Activated T-helper 2 cell treated with anti-CD3 and anti-CD28 coated beads, Interferon-gamma antibody, Interleukin-2, Interleukin-4, amounts not matched to agents 10 μg/mL and 5 μg/mL and 100 μg/mL, durations not matched to agents 14 hours and 24 hours and 36 hours (primary cell): Measurements from ENCODE around the gene SEC61G. TPM values are rescaled to one million over a fixed set of nuclear protein-coding genes. Genes with fewer than 3 reads are reported as not detected.

ENCODE experiments used
- DNase-seq: peaks from one replicate; pipeline ENCODE4 v3.0.0; 2021; ENCODE audit warnings: low spot score
- H3K27ac Mint-ChIP-seq: one replicate; pipeline ENCODE4 v1.8.0; 2021; ENCODE audit warnings: mixed read lengths
- H3K27me3 Mint-ChIP-seq: one replicate; pipeline ENCODE4 v1.8.0; 2021; ENCODE audit warnings: low read depth, mixed read lengths
- H3K36me3 Mint-ChIP-seq: one replicate; pipeline ENCODE4 v1.8.0; 2021; ENCODE audit warnings: low read depth, mixed read lengths
- H3K4me1 Mint-ChIP-seq: one replicate; pipeline ENCODE4 v1.8.0; 2021; ENCODE audit warnings: low read depth, mixed read lengths
- H3K4me3 Mint-ChIP-seq: one replicate; pipeline ENCODE4 v1.8.0; 2021; ENCODE audit warnings: low read depth, mild to moderate bottlenecking, moderate library complexity, mixed read lengths
- H3K9me3 Mint-ChIP-seq: one replicate; pipeline ENCODE4 v1.8.0; 2021; ENCODE audit warnings: mixed read lengths
- intact Hi-C: fragments of 100-400 bp; cut with micrococcal nuclease; formaldehyde crosslinking; loops from one replicate; pipeline ENCODE4 v1.15.1; 2023
- total RNA-seq: library from RNA; stranded (reverse); gene quantifications from 2 replicates; pipeline ENCODE4 v1.2.3, GENCODE V29; 2022

The SEC61G gene
- total RNA-seq, result 194 and 200 TPM in 2 replicates

DNA sequence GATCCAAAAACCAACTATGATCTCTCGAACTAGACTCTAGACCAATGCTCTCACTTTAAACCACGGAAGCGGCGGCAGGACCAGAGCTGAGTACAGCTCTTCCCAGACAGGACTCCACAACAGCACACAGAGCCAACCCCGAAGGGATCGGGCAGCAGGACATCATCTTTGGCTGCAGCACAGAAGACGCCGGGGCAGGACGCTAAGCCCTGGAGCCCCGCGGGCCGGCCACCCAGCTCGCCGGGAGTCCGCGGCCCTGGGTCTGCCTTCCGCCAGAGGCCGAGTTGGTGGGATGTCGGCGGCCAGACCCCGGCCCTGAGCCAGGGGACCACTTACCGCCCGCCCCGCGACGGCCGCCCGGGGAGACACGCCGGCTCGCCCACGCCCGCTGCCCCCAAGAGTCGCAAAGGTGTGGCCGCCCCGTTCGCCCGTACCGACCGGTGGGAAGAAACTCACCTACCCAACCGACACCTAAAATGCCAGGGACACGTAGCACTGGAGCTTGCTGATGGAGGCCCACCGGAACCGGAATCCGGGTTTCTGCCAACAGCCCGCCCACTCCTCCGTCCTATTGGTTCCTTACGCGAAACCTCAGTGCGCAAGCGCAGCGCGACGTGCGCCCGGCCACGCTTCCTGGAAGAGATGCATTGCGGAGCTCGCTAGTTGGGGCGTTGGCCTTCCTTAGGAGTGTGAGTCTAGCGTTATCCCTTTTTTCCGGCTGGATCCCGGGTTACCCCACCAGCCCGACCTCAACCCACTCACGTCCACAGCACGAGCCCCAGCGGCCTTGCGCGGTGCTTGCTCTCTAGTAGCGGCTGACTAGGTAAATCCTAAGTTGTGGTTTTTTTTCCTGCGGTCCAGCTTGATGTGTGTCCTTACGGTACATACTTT lies at the start of gene SEC61G:
Gene SEC61G (minus strand): TSS at position 510 of the 891 bp plus-strand sequence. CDS start 1,623 bp downstream, outside the sequence.
- intact Hi-C loops, result loop anchor here (1.0 to 5.0 kb wide), 7 partner anchors 14 to 1347 kb away; partner anchors contain the start of genes CHCHD2, LANCL2 and ZNF713
- Mint-ChIP-seq H3K27ac (peak within 1 kb of the TSS; percentile 97), H3K36me3 (peaks cover 40% of the 10 kb centered on the region), H3K4me1 (peaks cover 32% of the 10 kb centered on the region), H3K4me3 (peak within 1 kb of the TSS; percentile 100), H3K27me3 (peaks cover 19% of the 10 kb centered on the region), H3K9me3 (no peaks in the 10 kb centered on the region)
- DNase-seq, result peak; percentile 94

DNA sequence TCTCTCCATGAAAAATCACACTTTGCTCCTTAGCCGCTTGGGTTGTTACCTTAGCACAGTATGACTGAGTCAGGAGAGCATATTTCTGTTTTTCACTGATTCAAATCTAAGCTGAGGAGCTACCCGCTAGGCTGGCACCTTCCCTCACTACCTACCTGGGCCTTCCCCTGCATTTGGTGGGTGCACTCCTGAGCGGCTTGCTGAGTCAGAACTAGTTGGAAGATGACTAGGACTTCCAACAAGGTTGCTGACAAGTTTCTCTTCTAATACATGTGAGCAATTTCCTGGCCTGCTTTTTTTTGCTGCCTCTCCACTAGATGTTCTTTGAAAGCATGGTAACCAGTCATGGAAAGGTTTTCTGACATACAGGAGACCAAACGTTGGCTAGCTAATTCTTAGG lies 43.8 kb upstream of the SEC61G start:
- intact Hi-C loops, result no loop called here
- Mint-ChIP-seq H3K27me3 (no peaks in the 10 kb centered on the region), H3K4me1 (no peaks in the 10 kb centered on the region), H3K27ac (no peak overlapping the region), H3K36me3 (no peaks in the 10 kb centered on the region), H3K9me3 (no peaks in the 10 kb centered on the region), H3K4me3 (no peak overlapping the region)
- DNase-seq, result no peak

DNA sequence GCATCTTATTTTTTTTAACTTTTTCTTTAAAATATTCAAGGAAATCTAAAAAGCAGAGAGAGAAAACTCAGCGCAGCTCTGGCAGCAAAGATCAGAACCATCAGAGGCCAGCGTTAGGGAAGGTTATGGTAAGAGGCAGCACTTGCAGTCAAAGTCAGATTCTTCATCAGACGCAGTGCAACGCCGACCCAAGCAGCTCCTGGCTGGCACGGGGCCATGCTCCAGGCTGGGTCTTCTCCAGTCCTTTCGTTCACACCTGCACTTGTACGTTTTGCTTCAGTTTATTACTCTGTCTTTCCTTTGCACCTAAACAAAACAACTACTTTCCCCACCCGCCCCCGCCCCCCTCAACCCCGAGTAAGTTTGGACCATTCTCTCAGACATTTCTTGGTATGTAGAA lies 43.1 kb upstream of the SEC61G start:
- no peak overlapping the region for H3K27ac Mint-ChIP-seq
- DNase-seq, result no peak
- no peak overlapping the region for H3K4me3 Mint-ChIP-seq
- intact Hi-C loops, result no loop called here
- no peaks in the 10 kb centered on the region for H3K4me1 Mint-ChIP-seq
- H3K27me3 Mint-ChIP-seq, result no peaks in the 10 kb centered on the region
- no peaks in the 10 kb centered on the region for H3K36me3 Mint-ChIP-seq
- H3K9me3 Mint-ChIP-seq, result no peaks in the 10 kb centered on the region

DNA sequence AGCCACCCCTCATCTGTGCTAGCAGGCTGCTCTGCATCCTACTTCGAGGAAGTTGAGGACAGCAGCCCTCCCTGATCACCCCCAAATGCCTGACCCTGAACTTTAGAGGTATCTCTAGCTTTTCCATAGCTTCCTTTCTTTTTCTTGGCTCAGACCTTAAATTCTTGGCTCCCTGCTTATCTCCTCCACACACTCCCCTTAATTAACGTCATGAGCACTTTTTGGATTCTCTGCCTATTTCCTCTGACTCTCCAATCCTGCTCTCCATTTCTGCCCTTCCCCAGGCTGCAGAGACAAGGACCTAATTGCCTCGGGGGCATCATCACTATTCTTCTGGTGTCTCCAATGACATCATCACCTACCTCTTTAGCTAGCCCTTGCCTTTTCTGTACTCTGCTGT lies 40.8 kb upstream of the SEC61G start:
- no peak for DNase-seq
- Mint-ChIP-seq H3K4me3 (no peak overlapping the region), H3K4me1 (no peaks in the 10 kb centered on the region), H3K27ac (no peak overlapping the region), H3K9me3 (no peaks in the 10 kb centered on the region), H3K27me3 (no peaks in the 10 kb centered on the region), H3K36me3 (no peaks in the 10 kb centered on the region)
- intact Hi-C loops, result no loop called here

DNA sequence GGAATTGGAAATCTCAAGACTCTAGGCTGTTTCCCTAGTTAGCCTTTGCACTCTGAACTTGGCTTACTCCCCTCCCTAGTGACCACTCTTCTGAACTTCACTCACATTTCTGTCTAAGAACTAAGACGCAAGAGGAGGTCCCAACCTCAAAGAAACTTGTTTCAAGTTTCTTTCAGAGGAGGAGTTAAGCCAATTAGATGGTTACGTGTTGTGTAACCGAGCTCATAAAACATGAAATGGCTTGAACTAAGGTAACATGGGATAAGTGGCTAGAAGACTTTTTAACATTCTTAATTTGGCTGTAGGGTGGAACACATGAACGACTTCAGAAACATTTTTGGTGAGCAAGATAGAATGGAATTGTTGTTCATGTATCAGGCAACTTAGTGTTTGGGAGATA lies 39.5 kb upstream of the SEC61G start:
- H3K4me3 Mint-ChIP-seq, result no peak overlapping the region
- no peaks in the 10 kb centered on the region for H3K36me3 Mint-ChIP-seq
- no peaks in the 10 kb centered on the region for H3K4me1 Mint-ChIP-seq
- H3K9me3 Mint-ChIP-seq, result no peaks in the 10 kb centered on the region
- H3K27me3 Mint-ChIP-seq, result peaks cover 3% of the 10 kb centered on the region
- intact Hi-C loops, result no loop called here
- H3K27ac Mint-ChIP-seq, result no peak overlapping the region
- DNase-seq, result no peak

DNA sequence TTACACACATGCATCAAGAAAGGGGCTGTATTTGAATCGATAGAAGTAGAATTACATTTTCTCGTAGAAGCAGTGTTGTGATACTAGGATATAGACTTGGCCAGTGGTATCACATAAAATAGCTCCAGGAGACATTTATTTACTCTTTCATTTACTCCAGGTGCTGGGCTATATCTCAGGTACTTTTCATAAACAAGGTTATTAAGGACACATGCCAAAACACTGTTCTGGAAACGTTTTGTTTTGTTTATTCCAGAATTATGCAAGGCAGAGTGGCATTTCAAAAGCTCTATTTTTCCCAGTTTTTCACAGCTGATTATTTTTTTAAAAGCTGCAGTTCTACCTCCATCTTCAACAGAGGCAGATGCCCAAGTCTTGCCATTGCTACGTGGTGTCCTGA lies 37.8 kb upstream of the SEC61G start:
- Mint-ChIP-seq H3K9me3 (no peaks in the 10 kb centered on the region), H3K27ac (no peak overlapping the region), H3K4me3 (no peak overlapping the region), H3K36me3 (no peaks in the 10 kb centered on the region), H3K27me3 (peaks cover 3% of the 10 kb centered on the region), H3K4me1 (no peaks in the 10 kb centered on the region)
- intact Hi-C loops, result no loop called here
- no peak for DNase-seq

DNA sequence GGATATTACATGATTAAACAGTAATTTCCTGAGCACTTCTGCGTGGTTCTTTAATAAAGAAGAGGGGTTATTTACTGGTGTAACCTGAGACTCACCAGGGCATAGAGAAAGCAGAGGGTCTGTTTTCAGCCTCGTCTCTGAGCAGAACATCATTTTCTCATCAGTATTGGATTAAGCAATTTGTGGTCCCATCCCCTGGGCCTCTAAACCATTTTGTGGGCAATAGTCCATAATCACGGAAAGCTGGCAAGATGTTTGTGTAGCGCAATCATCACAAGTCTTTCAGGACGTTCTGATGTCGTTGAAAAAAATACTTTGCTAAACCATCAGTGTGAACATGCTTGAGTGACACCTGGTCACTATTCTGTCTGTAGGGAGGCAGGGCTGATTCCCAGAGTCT lies 37.1 kb upstream of the SEC61G start:
- no peak for DNase-seq
- Mint-ChIP-seq H3K27ac (no peak overlapping the region), H3K36me3 (no peaks in the 10 kb centered on the region), H3K4me3 (no peak overlapping the region), H3K27me3 (peaks cover 3% of the 10 kb centered on the region), H3K4me1 (no peaks in the 10 kb centered on the region), H3K9me3 (no peaks in the 10 kb centered on the region)
- intact Hi-C loops, result no loop called here

DNA sequence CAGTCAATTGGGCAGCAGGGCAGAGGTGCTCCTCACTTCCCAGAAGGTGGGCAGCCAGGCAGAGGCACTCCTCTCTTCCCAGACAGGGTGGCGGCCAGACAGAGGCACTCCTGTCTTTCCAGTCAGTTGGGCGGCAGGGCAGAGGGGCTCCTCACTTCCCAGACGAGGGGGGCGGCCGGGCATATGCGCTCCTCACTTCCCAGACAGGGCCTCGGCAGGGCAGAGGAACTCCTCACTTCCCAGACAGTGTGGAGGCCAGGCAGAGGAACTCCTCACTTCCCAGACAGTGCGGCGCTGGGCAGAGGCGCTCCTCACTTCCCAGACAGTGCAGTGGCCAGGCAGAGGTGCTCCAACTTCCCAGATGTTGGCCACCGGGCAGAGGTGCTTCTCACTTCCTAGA lies 33.4 kb upstream of the SEC61G start:
- DNase-seq, result no peak
- Mint-ChIP-seq H3K4me3 (no peak overlapping the region), H3K27me3 (peaks cover 11% of the 10 kb centered on the region), H3K36me3 (no peaks in the 10 kb centered on the region), H3K27ac (no peak overlapping the region), H3K4me1 (peaks cover 5% of the 10 kb centered on the region), H3K9me3 (no peaks in the 10 kb centered on the region)
- intact Hi-C loops, result no loop called here

DNA sequence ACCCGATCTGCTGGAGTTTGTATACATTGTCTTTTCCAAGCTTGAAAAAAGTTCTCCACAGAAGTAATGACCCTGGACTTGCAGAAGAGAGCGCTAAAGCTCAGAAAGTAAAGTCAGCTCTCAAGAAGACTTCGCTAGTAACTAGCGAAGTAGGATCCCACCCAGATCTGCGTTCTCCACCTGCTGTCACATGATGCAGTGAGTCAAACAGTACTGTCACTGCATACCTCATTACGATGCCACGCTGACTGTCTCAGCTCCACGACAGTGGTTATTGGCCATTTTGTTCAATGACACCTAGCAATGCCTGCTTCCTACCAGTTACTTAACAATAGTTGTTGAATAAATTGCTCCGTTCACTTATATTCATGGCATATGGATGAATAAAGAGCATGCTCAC lies 29.7 kb upstream of the SEC61G start:
- Mint-ChIP-seq H3K27me3 (peaks cover 8% of the 10 kb centered on the region), H3K9me3 (no peaks in the 10 kb centered on the region), H3K4me1 (peaks cover 5% of the 10 kb centered on the region), H3K4me3 (no peak overlapping the region), H3K36me3 (no peaks in the 10 kb centered on the region), H3K27ac (no peak overlapping the region)
- DNase-seq, result no peak
- intact Hi-C loops, result loop anchor here (1.0 to 2.0 kb wide), 2 partner anchors 30 to 467 kb away; partner anchors contain the start of gene SEC61G

DNA sequence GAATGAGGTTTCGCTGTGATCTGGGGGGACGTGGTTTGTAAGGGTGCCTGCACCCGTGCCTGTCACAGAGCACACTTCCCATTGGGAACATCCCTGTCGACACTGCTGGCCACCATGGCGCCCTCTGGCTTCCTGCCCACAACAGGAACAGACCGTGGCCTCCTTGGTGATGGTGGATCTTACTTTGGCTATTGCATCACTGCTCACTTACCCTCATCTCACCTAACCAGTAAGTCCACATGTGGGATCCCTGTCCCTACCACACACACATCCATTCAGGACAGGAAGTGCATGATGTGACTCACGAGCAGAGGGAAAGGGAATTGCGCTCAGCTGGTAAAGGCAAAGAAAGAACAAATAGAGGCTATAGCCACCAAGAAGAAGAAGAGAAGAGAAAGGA lies 26.2 kb upstream of the SEC61G start:
- H3K27me3 Mint-ChIP-seq, result peaks cover 8% of the 10 kb centered on the region
- H3K4me3 Mint-ChIP-seq, result no peak overlapping the region
- H3K27ac Mint-ChIP-seq, result no peak overlapping the region
- H3K4me1 Mint-ChIP-seq, result peaks cover 5% of the 10 kb centered on the region
- DNase-seq, result no peak
- no peaks in the 10 kb centered on the region for H3K9me3 Mint-ChIP-seq
- H3K36me3 Mint-ChIP-seq, result no peaks in the 10 kb centered on the region
- intact Hi-C loops, result no loop called here

DNA sequence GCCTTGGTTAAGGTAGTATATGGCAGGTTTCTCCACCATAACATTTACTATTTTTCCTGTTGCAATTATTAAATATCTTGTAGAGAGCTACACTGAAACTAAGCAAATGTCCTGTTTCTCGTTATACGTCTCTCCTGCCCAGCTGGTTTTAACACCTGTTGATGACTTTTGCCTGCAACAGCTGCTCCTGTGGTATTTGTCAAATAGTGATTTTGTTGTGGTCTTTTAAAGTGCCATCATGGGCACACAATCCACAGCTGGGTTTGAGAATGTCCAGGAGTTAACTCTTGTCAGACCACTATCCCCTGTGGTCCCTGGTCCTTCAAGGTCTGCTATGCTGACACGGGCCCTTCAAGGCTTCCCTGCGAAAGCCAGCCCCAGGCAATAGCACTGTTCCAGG lies 24.9 kb upstream of the SEC61G start:
- Mint-ChIP-seq H3K4me3 (no peak overlapping the region), H3K4me1 (peaks cover 5% of the 10 kb centered on the region), H3K27ac (no peak overlapping the region), H3K36me3 (no peaks in the 10 kb centered on the region), H3K27me3 (peaks cover 5% of the 10 kb centered on the region), H3K9me3 (no peaks in the 10 kb centered on the region)
- intact Hi-C loops, result no loop called here
- DNase-seq, result no peak

DNA sequence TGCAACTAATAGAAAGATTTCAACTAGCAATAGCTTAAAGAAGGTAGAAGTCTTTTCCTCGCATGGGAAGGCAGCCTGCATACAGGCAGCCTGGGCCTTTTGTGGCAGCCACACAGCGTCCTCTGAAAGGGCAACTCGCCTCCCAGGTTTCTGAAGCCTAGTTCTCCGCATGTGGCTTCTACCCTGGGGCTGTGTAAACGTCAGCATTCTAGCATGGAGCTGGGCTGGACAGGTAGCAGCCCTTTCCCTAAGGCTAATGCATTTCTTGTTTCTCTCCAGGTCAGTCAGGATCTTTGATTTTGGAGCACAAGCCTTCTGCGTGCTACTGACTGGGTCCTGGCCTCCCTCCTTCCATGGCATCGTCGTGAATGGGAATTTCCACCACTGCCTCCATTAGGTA lies 23.8 kb upstream of the SEC61G start:
- no peaks in the 10 kb centered on the region for H3K4me1 Mint-ChIP-seq
- H3K27me3 Mint-ChIP-seq, result no peaks in the 10 kb centered on the region
- H3K4me3 Mint-ChIP-seq, result no peak overlapping the region
- H3K9me3 Mint-ChIP-seq, result no peaks in the 10 kb centered on the region
- H3K36me3 Mint-ChIP-seq, result no peaks in the 10 kb centered on the region
- H3K27ac Mint-ChIP-seq, result no peak overlapping the region
- intact Hi-C loops, result no loop called here
- no peak for DNase-seq

DNA sequence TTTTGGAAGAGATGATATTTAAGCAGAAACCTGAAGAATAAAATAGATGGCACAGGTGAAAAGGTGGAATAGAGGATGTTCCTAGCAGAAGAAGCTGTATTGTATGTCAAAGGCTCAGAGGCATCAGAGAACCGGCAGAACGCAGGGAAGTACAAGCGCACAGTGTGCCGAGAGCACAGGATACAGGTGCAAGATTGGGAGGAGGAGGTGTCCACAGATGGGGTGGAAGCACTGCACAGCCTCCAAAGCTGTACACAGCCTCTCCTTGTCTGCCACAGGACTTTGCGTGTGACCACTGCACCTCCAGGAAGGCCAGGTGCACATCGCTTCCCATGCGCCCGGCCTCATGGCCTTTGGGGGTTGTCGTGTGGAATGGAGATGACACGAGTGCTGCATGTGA lies 23.3 kb upstream of the SEC61G start:
- Mint-ChIP-seq H3K27me3 (no peaks in the 10 kb centered on the region), H3K4me3 (no peak overlapping the region), H3K9me3 (no peaks in the 10 kb centered on the region), H3K27ac (no peak overlapping the region), H3K4me1 (no peaks in the 10 kb centered on the region), H3K36me3 (no peaks in the 10 kb centered on the region)
- DNase-seq, result no peak
- intact Hi-C loops, result no loop called here
